Measurements from ENCODE around the gene TMEM237.

The TMEM237 gene

DNA sequence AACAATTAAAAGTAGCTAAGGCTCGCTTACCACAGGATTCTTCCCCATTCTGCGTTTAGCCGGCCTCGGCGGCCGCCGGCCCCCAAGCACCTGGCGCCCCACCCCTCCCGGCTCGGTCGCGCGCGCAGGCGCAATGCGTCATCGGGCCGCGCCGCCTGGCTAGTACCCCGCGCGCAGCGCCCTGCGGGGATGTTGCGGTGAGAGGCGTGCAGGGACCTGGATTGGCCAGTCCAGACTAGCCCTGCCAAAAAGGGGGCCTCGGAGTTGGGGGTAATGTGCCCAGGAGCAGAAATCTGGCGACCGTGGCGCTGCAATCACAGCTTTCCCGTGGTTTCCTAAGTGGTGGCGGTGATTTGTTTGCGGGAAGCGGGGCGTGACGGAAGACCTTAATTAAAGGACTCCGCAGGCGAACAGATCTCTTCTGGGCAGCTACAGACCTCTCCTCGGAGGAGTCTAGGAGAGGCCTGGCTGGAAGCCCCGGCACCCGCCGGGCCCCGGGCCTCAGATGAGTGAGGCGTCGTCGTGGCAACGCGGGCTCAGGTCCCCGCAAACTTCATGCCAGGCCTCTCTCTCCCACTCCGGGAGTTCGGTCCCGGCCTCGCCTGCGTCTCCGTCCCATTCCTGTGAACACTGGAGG is 606 bp downstream of the TMEM237 start:
- peak; percentile 77 to 97 (median 81) for DNase-seq
- intact Hi-C loops (cut with DNase I), result loop anchor here (5.0 kb wide), 1 partner anchor 190 kb away; the partner anchor contains the start of genes STRADB and TRAK2

DNA sequence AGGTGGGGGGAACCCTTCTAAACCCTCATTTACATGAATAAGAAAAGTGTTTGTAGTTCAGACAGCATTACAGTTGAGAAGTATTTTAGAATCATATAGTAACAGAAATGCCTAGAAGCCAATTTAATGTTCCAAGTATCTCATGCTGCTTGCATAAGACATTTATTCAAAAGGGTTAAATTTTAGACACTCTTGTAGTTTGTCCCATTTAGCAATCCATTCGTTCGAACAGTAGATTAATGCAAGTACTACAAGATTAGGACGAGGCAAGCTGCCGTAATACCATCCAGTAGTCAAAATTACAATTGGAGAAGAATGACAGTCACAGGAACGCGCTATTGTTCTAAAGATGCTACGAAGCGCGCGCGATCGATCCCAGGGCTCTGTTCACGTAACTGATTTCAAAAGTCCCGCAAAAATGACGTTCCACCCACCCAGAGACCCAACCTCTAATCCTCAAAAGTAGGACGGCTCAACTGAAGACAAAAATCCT is 1.2 kb downstream of the TMEM237 start:
- intact Hi-C loops (cut with DNase I), result loop anchor here (5.0 kb wide), 1 partner anchor 190 kb away; the partner anchor contains the start of genes STRADB and TRAK2
- DNase-seq, result no peak

DNA sequence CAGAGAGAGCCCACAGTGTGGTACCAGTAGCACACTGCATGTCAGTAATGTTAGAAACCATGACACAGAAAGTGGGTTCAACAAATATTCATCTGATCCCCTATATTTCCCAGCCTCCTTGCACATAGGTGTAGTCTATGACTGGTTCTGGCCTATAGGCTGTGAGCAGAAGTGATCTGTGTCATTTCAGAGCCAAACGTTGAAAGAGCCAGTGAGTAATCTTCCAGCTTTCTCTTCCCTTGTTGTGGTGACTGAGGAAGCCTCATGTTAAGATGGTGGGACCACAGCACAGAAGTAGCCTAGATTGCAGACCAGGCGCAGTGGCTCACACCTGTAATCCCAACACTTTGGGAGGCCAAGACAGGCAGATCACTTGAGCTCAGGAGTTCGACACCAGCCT is 4.1 kb downstream of the TMEM237 start:
- intact Hi-C loops (cut with DNase I), result no loop called here
- no peak for DNase-seq

DNA sequence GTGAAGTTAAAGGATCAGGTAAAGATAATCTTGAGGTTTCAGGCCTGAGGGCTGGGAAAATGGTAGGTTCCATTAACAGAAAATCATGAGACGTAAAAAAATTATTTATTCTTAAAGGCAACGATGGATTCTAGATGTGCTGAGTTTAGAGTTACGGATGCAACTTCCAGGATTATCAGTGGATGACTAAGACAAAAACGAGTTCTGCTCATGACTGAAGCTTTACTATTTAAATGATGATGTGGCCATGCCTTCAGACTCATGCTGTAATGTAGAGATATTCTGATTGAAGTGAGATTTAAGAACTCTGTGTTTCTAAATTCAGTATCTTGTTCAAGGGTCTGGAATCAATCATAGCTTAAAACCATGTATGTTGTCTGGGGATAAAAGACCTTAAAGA is 5.0 kb downstream of the TMEM237 start:
- intact Hi-C loops (cut with DNase I), result no loop called here
- DNase-seq, result no peak

DNA sequence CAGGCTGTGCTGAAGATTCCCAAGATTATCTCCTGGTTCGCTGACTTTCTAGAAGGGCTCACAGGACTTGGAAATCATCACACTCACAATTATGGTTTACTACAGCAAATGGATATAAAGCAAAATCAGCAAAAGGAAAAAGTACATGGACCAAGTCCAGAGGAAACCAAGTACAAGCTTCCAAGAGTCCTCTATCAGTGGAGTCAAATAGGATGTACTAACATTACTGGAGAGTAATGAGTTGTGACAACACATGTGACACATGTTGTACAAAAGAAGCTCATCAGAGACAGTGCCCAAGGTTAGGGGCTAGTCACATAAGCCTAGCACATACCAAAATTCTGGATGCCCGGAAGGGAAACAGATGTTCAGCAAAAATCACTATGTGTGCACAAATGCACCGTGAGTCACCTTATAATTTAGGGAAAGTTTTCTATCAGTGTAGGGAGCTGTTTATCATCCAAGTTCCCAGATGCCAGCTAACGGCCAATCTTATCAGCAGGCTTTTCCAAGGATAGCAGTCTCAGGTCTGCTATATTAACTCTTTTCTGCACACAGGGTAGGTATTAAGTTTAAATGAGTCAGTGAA is 9.5 kb downstream of the TMEM237 start:
- DNase-seq, result no peak
- intact Hi-C loops (cut with DNase I), result no loop called here

DNA sequence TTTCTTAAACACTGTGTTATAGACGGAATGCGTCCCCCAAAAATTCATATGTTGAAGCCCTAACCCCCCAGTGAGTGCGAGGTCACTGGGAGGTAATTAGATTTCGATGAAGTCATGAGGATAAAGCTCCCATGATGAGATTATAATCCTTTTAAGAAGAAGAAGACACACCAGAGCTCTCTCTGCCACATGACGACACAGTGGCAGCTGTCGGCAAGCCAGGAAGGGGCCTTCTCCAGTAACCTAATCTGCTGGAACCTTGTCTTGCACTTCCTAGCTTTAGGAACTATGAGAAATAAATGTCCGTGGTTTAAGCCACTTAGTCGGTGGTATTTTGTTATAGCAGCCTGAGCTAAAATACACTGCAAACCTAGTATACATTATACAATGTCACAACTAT is 12.3 kb downstream of the TMEM237 start:
- no peak for DNase-seq
- intact Hi-C loops (cut with DNase I), result no loop called here

DNA sequence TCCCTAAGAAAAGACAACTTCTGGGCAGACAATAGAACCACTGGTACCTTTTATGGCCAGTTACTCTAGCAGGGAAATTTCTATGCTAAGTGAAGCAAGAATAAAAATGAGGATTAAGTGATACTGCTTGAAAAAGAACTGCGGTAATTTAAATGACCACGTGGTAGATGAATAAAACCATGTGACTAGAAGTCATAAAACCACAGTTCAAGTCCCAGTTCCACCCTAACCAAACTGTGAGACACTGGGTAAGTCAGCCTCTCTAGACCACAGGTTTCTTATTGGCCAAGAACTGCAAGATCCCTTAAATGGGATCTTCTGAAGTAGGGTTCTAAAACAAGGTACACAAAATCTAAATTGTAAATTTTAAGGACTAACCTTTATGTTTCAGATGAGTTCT is 12.7 kb downstream of the TMEM237 start:
- intact Hi-C loops (cut with DNase I), result no loop called here
- no peak for DNase-seq

DNA sequence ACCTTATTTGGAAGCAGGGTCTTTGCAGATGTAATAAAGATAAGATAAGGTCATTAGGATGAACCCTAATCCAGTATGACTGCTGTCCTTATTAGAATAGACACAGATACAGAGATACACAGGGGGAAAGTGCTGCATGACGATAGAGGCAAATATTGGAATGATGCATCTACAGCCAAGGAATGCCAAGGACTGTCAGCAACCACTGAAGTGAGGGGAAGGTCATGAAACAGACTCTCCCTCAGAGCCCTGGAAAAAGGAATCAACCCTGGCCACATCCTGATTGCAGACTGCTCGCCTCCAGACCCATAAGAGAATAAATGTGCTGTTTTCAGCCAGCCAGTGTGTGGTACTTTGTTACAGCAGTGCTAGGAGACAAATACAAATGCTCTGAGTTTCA is 14.8 kb downstream of the TMEM237 start:
- DNase-seq, result no peak
- intact Hi-C loops (cut with DNase I), result no loop called here

DNA sequence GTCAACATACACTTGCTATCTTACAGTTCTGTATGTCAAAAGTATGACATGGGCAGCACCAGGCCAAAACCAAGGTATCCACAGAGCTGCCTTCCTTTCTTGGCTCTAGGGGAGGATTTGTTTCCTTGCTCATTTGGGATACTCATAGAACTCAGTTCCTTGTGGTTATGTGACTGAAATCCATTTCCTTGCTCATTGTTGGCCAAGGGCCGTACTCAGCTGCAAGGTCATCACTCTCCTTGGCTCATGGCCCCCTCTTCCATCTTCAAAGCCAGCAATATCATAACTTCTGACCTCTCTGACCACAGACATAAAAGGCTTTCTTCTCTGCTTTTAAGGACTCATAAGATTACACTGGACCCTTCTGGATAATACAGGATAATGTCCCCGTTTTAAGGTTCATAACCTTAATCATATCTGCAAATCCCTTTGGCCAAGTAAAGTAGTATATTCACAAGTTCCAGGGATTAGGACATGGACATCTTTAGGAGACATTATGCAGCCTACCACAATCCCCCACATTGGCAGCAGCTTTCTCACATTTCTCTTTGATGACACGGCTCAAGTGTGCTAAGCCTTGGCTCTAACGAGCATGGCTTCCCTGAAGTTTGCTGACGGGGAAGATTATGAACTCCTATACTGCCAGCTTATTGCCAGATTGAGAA is 20.9 kb downstream of the TMEM237 start:
- DNase-seq, result no peak
- intact Hi-C loops (cut with DNase I), result no loop called here

DNA sequence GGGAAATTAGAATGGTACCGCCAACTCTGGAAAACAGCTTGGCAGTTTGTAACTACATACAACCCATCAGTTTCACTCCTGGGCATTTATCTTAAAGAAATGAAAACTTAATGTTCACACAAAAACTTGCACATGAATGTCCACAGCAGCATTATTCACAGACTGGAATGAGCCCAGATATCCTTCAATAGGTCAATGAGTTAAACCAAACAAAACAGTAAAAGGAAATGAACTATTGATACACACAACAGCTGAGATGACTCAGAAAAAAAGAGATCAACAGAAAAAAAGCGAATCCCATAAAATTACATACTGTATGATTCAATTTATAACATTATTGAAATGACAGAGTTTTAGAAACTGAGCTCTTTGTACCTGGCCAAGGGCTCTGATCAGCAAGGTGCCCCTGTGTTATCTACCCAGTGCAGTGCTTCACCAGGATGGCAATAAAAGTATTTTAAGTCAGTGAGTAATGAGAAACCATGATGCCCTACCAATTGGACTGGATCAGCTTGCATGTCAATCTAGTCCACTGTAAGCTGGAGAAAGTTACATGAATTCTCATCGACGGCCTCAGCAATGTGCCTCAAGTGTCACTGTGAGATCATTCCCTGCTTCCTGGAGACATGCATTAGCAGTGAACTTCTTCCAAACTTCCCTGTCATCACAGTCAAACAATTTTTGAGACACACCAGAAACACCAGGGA is 21.9 kb downstream of the TMEM237 start:
- intact Hi-C loops (cut with DNase I), result no loop called here
- DNase-seq, result no peak

DNA sequence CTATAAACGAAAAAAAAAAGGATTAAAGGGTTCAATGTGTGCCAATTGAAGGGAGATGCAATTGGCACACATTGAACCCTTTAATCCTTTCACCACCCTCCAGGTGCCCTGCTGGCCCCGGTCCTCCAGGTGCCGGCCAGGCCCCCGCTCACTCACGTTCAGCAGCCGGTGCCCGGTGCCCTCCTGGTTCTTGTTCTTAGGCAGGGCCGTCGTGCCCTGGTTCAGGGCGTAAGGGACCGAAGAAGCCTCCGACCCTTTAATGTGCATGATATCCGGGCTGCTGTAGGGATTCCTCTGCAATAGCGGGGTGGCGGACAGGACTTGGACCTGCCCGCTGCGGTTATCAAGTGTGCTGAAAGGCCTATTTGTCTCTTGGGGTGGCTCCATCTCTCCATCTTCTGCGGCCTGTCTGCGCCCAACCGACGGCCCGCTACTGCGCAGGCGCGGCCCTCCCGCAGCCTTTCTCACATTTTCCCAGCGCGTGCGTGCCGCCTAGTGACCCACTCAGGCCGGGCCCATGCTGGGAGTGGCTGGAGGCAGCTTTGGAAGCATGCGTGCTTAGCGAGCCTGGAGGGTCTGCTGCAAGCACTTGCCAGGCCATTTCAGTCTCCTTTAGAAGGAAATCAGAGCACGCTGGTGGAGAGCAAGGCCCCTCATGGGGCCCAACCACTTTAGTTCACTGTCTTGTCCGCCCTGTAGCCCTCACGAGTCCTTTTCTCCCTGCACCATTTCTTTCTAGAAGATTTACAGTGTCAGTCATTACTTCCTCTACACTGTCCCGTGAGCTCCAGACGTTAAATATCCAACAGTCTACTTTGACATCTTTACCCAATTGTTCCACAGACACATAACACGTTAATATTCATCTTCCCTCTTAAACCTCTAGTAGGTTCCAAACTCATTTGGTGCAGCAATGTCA is 24.3 kb downstream of the TMEM237 start:
- intact Hi-C loops (cut with DNase I), result no loop called here
- DNase-seq, result peak in 9 of 10 donors; percentile 10 to 85 (median 33)

DNA sequence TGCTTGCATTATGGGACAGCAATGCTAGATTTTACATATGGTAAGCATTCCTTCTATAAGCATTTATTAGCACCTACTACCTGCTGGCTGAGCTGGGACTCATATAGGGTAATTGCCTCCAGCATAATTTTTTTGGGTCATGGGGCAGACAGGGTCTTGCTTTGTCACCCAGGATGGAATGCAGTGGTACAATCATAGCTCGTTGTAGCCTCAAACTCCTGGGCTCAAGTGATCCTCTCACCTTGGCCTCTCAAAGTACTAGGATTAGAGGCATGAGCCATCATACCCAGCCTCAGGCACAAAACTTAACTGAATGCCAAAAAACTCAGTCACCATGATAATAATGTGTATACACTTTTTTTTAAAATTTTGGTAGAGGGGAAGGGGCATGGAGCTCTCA is 35.3 kb downstream of the TMEM237 start:
- intact Hi-C loops (cut with DNase I), result no loop called here

DNA sequence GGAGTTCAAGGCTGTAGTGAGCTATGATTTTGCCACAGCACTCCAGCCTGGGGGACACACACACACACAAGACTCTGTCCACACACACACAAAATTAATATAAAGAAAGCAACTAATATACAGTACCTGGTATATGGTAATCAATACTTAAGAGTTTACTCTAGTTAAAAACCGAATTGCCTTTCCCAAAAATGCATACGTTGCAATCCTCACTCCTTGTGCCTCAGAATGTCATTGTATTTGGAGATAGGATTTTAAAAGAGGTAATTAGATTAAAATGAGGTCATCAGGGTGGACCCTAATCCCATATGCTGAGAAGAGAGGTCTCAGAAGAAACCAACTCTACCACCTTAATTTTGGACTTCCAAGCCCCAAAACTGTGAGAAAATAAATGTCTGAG is 35.7 kb downstream of the TMEM237 start:
- DNase-seq, result no peak
- intact Hi-C loops (cut with DNase I), result no loop called here

More for the DNA sequence above, 35.3 kb downstream of the TMEM237 start:
- no peak for DNase-seq

DNA sequence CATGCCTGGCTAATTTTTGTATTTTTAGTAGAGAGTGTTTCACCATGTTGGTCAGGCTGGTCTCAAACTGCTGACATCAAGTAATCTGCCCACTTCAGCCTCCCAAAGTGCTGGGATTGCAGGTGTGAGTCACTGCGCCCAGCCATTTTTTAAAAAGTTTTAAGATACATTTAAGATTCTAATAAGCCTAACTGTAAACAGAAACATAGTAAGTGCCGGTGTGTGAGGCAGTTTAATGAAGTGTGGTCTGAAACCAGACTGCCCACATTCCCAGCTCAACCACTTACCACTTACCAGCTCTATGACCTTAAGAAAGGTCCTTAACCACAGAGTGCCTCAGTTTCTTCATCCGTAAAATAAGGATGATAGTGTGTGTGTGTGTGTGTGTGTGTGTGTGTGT is 42.4 kb downstream of the TMEM237 start:
- intact Hi-C loops (cut with DNase I), result no loop called here
- no peak for DNase-seq

DNA sequence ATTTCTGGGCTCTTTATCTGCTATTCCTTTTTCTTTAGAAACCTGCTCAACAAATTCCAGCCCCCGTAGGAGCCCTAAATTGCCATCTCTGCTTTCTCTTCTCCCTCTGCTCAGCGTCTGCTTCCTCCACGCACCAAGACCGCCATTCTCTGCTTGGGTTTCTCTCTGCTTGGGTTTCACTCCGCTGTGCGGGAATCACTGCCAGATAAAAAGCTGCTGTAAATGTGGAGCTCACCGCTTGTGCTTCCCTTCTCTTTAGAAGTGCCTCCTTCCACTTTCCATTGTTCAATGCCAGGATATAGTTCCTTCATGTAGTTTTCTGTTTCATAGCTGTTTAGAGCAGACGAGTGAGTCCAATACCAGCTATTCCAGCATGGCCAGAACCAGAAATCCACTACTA is 45.9 kb downstream of the TMEM237 start:
- DNase-seq, result peak in 3 of 10 donors; percentile 8 to 33 (median 9)

DNA sequence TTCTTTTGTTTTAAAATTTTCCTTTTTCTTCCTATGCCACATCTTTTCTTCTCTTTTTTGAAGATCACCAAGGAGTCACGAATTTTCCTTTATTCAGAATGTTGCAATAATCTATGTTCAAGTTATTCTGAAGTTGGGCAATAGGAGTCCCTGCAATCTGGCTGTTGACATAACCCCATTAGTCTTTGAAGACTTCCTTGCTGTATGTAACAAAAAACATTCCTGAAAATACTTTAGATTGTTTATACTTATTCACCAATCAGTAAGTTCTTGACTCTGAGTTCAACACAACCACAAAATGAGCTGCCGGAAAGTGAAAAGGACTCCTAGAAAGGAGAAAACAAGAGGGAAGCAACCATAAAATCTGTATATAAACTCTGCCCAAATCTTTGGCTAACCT is 62.8 kb downstream of the TMEM237 start:
- intact Hi-C loops (cut with DNase I), result no loop called here
- DNase-seq, result no peak

More for the DNA sequence above, 45.9 kb downstream of the TMEM237 start:
- intact Hi-C loops (cut with DNase I), result no loop called here

DNA sequence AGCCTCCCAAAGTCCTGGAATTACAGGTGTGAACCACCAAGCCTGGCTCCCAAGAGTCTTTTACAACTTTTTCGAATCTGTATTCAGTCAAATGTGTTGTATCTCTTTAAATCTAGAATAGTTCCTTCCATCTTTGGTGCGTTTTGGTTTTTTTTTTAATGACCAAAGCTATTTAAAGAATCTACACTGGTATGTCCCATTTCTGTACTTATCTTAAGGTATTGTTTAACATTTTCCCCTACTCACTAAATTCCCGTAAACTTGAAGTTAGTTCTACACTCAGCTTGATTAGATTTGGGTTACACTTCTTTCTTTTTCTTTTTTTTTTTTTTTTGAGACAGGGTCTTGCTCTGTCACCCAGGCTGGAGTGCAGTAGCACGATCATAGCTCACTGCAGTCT is 63.8 kb downstream of the TMEM237 start:
- intact Hi-C loops (cut with DNase I), result no loop called here
- DNase-seq, result no peak

DNA sequence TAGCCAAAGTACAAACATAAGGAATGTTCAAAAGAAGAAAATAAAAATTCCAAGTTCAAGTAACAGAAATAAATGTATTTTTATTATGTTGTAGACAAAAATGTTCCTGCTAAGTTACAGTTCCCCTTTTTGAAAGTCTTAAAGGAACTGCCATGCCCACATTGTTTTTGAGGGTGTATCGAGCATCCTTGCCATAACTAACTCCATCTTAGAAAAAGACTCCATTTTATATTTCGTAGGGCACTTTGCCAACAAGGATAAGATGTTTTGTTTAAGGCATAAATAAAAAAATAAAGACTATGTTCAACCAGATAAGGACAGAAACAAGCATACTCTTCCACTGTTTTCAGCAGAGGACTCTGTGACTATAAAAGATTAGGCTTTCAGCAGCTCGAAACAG is 67.3 kb downstream of the TMEM237 start:
- DNase-seq, result no peak
- intact Hi-C loops (cut with DNase I), result no loop called here

DNA sequence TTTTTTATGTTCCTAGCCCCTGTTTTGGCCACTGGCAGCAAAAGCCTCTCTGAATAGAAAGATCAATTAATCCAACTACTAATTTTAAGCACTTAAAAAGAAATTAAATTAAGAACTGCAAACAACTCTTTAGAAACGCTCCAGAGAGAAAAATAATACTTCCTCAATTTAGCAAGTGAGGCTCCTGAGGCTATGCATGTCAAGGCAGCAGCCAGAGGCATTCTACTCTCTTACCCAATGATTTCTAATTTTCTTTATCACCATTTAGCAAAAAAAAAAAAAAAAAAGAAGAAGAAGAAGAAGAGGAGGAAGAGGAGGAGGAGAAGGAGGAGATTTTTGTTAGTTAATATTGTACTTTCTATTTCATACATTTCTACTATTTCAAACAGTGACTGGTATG is 68.5 kb downstream of the TMEM237 start:
- DNase-seq, result no peak
- intact Hi-C loops (cut with DNase I), result no loop called here

DNA sequence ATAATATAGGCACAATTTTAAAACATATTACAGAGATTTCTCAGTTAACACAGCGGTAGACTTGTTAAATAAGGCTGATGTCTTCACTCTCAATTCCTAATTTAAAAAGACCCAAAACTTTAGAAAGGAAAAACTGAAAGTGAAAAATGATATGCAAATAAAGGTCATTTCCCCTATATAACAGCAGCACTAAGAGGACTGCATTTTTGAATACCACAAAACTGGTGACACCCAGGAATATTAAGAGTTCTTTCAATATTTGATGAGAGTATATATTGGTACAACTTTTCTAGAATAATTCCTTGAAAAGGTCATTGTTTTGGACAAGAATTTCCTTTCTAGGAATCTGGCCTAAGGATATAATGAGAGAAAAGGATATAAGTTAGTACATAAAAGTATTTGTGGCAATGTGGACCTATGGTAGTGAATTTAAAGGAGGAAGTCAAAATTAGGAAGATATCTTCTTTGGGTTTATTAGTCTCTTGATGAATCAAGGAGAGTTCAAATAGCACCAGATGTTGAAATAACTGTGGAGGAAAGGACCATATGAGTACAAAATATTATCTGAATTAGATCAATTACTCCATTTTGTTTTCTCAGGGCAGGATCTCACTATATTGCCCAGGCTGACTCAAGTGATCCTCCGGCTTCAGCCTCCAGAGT is 70.3 kb downstream of the TMEM237 start:
- intact Hi-C loops (cut with DNase I), result no loop called here
- DNase-seq, result no peak
